GM23338 (cell line): ENCODE measurements around the gene CWC27.

Experiments
- CTCF ChIP-seq, 2 experiments: fragments of 200-600 bp in 1 of 2; sonication (generic) in 1 of 2; conservative IDR thresholded peaks; 2 replicates each; pipeline versions ENCODE4 v1.5.1 to v1.6.1; 2016 to 2017; ENCODE audit warnings: antibody characterized with exemption in 2 of 2, low read depth in 2 of 2, mild to moderate bottlenecking in 2 of 2, moderate library complexity in 1 of 2
- EZH2 ChIP-seq: fragments of 200-600 bp; sonication (generic); IDR thresholded peaks from one replicate; pipeline ENCODE4 v1.8.0; 2017; ENCODE audit warnings: antibody characterized with exemption, mild to moderate bottlenecking, low read depth; ENCODE audit not compliant: unreplicated experiment
- EZH2phosphoT487 ChIP-seq: fragments of 200-600 bp; sonication (generic); IDR thresholded peaks from one replicate; pipeline ENCODE4 v1.8.1; 2018; ENCODE audit warnings: antibody characterized with exemption; ENCODE audit not compliant: unreplicated experiment
- ZNF114 ChIP-seq: fragments of 250-450 bp; sonication (Bioruptor Pico); IDR thresholded peaks from 2 replicates; pipeline ENCODE4 v1.5.0; 2020; ENCODE audit warnings: mild to moderate bottlenecking, moderate library complexity

- TF ChIP-seq CTCF (conservative IDR thresholded peaks at IDR 0.05; ENCODE audit: low read depth in 2 of 2) (no peak), EZH2 (no peak), ZNF114 (CRISPR knock-in tag) (no peak), EZH2phosphoT487 (no peak)
Observed at GRCh38 chr5:64836786-64837185, 68.1 kb downstream of the CWC27 start.
